NCI-H2081 treated with DMSO at 0.1 percent for 48 hours (cell line): ENCODE data around the gene KRCC1.
"Not testable (repeated sequence)": the region's sequence is repeated elsewhere in the genome, so short reads cannot be mapped to it uniquely, and the experiment has no call there.

Experiments used
- DNase-seq: peaks from one replicate; lab custom pipeline; 2025; lab: John Stamatoyannopoulos, UW

KRCC1 gene

GRCh38 chr2:88074854-88075292, 19.3 kb upstream of the KRCC1 start:
- no peak for DNase-seq

DNA sequence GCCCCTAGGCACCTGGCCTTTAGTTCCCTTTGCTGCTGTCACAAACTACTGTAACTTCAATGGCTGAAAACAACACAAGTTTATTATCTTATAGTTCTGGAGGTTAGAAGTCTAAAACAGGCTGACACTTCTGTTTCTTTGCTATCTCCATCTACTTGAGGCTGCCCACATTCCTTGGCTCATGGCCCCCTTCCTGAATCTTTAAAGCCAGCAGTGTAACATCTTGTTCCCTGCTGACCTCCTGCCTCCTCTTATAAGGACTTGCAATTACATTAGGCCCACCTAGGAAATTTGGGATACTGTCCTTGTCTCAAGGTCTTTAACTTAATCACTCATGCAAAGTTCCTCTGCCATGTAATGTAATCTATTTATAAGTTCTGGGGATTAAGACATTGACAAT, 18.6 kb upstream of the KRCC1 start:
- no peak for DNase-seq

DNA sequence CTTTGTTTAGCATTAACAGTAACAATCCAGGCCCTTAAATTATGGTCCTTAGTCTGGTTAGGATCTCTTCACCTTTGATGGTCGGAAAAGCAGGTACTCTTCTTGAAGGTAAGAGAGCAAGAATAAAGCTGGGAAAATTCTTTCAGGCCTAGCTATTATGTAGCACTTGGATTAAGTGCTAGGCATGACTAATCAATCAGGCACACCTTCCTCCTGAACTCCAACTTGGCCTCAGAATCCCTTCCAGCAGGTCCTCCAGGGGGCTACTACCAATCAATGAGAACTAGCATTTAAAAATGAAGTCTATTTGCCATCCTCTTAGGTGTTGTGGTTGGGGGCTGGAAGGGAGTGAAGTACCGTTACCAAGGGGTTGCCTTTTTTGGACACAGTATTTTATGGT, 15.8 kb upstream of the KRCC1 start:
- no peak for DNase-seq

DNA sequence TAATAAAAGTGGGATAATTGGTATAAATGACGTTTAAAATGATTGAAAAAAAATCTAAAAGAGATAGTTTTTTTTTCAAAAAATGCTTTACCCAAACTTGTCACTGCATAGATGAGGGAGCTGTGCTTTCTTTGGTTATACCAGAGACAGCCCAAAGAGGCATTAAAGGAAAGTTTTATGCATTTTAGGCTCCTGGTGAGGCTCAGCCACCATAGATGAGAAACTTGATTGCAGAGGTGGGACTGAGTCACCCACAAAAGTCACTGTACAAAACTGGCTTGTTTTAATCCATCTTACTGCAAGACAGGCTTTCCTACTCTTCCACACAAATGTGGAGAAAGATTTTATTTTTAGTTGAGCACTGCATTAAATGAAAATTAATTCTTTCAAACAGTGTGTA, 14.5 kb upstream of the KRCC1 start:
- no peak for DNase-seq

GRCh38 chr2:88069117-88069516, 13.5 kb upstream of the KRCC1 start:
- DNase-seq, result no peak

DNA sequence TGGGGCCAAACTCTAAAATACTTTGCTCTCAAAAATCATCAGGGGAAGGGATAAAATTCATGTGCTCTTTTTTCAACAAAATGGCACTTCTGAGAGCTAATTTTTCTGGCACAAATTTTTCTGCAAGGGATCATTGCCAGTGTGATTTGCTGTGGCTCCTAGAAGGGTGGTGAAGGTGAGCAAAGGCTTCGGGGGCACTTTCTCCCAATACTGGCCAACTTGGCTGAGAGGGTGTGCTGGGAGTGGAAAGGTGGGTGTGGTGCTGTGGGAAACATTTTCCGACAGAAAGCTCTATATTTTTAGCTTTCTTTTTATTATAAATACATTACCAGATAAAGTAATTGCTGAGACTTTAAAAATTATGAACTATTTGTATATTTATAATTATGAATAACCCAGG, 12.5 kb upstream of the KRCC1 start:
- no peak for DNase-seq

DNA sequence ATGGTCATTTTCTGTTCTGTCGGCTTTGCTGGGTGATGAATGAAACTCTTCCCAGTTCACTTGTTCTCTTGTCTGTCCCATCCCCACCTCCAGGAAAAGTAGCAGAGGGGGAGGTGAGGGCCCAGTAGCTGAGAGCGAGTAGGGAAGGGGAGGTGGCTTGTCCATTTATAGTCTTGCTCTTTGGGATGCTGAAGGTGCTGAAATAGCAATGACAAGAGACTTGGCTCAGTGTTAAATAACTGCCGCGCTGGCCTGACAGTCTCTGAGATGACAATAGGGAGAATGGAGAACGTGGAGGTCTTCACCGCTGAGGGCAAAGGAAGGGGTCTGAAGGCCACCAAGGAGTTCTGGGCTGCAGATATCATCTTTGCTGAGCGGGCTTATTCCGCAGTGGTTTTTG, 12.0 kb upstream of the KRCC1 start, which contains the start of gene SMYD1:
SMYD1 (plus strand) TSS at position 228 of the 400 bp plus-strand sequence; CDS start at position 268, 40 bp downstream.
- DNase-seq, result no peak

- no peak for DNase-seq
Observed at GRCh38 chr2:88067189-88067588, 11.6 kb upstream of the KRCC1 start.

- DNase-seq, result no peak
Observed at GRCh38 chr2:88066543-88066942, 11.0 kb upstream of the KRCC1 start.

GRCh38 chr2:88061295-88061694, 5.7 kb upstream of the KRCC1 start:
- no peak for DNase-seq

DNA sequence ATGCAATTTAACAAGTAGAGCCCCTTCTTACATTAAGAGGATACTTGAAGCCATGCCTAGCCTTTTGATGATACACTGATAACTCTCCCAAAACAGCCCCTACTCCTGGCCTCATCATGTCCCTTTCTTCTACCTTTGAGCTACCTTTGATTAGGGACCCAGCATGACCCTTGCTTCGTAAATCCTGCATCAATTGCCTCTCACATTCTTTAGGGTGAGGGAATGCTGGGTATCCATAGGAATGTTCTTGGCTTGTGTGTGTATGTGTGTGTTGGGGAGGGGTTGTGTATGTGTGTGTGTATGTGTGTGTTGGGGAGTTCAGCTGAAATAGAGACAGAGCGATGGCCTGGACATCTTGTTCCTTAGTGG, 5.3 kb upstream of the KRCC1 start:
- no peak for DNase-seq

DNA sequence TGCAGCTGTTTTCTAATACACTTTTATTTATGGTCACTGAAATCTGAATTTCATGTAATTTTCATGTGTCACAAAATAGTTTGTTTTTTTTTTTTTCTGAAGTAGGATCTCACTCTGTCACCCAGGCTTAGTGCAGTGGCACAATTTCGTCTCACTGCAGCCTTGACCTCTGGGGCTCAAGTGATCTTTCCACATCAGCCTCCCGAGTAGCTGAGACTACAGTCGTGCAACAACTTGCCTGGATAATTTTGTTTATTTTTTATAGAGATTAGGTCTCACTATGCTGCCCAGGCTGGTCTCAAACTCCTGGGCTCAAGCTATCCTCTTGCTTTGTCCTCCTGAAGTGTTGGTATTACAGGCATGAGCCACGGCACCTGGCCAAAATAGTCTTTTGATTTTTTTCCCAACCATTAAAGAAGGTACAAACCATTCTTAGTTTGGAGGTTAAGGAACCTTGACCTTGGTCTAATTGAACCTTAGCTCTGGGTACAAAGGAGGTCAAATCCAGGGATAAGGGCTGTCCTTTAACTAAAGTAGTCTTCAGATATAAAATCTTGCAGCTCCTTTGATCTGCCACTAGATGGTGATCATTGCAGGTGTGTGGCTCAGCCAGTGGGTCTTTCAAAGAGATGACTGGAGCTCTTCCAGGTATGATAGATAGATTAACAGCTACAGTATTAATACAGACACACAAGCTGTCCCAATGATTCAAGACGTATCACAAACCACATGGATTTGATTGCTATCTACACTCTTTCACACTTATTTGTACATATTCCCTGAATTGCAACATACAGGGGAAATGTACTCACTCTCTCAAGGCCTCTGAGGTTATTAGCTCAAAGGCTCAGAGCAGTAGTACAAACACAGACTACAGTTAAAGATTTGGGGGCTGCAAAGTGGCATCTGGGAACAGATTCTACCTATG, 4.7 kb upstream of the KRCC1 start:
- peak; percentile 27 for DNase-seq

- no peak for DNase-seq
Observed at GRCh38 chr2:88058191-88058590, 2.6 kb upstream of the KRCC1 start.

DNA sequence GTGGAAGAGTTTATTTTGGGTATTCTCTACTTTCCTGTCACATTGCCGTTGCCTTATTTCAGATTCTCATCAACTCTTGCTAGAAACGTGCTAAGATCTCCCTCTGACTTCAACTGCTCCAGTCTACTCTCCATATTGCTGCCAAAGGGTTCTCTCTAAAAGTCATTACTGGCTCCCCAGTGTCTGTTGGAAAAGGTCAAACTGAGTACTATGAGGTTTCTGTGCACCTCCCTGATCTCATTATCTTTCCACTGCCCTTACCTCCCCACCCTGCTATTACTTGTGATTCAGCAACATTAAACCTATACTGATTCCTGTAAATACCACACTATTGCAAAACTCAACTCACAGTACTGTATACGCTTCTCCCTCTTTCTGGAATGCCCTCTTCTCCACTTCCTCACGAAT, 1.9 kb upstream of the KRCC1 start:
- no peak for DNase-seq

GRCh38 chr2:88054782-88055370, 707 bp downstream of the KRCC1 start:
- DNase-seq, result no peak

GRCh38 chr2:88053934-88054781, 1.4 kb downstream of the KRCC1 start:
- DNase-seq, result no peak

GRCh38 chr2:88053296-88053695, 2.3 kb downstream of the KRCC1 start:
- DNase-seq, result no peak

- no peak for DNase-seq
Observed at GRCh38 chr2:88051792-88052191, 3.8 kb downstream of the KRCC1 start.

DNA sequence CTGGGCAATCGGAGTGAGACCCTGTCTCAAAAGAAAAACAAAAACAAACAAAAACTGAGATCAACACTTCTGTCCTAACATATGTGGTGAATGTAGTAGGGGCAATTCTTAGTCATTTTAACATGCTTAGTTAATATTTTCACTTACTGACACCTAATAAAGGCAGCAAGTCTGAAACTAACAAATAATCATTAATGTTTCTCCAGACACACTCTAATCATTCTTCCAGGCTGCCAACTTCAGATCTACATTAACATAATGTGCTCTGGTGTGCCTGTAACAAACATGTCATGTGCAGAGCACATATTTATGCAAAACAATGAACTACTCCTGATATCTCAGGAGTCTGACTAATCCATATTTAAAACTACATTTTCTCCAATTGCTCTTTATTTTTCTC, 6.0 kb downstream of the KRCC1 start:
- no peak for DNase-seq

DNA sequence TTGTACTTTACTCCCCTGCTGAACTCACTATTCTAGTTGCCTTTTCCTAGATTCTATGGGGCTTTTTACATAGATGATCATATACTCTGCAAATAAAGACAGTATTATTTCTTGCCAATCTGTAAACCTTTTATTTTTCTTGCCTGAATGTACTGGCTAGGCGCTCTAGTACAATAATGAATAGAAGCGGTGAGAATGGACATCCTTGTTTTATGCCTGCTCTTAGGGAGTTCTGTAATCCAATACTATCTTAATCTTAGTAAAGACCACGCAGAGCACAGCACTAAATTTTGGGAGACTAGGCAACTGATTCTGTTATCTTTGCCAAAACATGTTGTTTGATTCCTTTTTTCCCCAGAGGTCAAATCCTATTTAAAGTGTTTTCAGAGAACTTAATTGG, 7.0 kb downstream of the KRCC1 start:
- DNase-seq, result no peak

- DNase-seq, result not testable (repeated sequence)
Observed at GRCh38 chr2:88045561-88045960, 10.0 kb downstream of the KRCC1 start.

GRCh38 chr2:88042476-88042875, 13.1 kb downstream of the KRCC1 start:
- no peak for DNase-seq
